ENCODE measurements around the gene RADIL.

Gene RADIL

DNA sequence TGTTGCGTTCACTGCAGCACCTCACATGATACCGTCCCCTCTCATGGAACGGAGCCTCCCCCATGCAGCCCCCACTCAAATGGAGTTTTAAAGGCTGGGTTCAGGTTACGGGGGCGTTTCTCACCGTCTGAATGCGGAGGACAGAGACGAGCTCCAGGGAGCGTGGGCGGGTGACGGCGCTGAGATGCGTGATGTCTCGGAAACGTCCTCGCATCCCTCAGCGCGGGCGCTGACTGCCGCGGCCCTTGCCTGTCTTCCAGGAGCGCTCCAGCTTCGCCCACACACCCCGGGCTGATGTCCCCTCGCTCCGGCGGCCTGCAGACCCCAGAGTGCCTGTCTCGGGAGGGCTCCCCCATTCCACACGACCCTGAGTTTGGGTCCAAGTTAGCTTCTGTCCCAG is 124.7 kb downstream of the RADIL start:
- Histone ChIP-seq H3K4me2 (ENCODE audit: low read length) (no peak overlapping the region), H3K27me3 (ENCODE audit: control insufficient read depth, low read length) (no peaks in the 10 kb centered on the region), H3K27ac (ENCODE audit: low read depth, low read length) (no peak overlapping the region), H3K9me3 (ENCODE audit: control insufficient read depth, insufficient read depth, low read length) (no peaks in the 10 kb centered on the region), H4K20me1 (ENCODE audit: control insufficient read depth, insufficient read depth, low read depth, low read length) (0 out of 2 replicates have a peak, but pooled peaks cover 12% of the 10 kb centered on the region), H3K4me1 (ENCODE audit: control insufficient read depth, low read length) (no peaks in the 10 kb centered on the region), H3F3A (ENCODE audit: control insufficient read depth, insufficient read depth) (no peaks in the 10 kb centered on the region), H3K9me2 (replicated peaks; ENCODE audit: control insufficient read depth, low read length) (no peaks in the 10 kb centered on the region), H3K4me3 (ENCODE audit: low read length) (no peak overlapping the region), H3K79me2 (ENCODE audit: control insufficient read depth, low read length) (peaks cover 4% of the 10 kb centered on the region; the same call in 1 of the 2 replicates), H3K36me3 (ENCODE audit: control insufficient read depth, low read length) (peaks cover 91% of the 10 kb centered on the region)
- TF ChIP-seq EZH2phosphoT487 (IDR thresholded peaks at IDR 0.05; ENCODE audit: borderline replicate concordance, low read length): no peak
- TF ChIP-seq, protein P1, sequence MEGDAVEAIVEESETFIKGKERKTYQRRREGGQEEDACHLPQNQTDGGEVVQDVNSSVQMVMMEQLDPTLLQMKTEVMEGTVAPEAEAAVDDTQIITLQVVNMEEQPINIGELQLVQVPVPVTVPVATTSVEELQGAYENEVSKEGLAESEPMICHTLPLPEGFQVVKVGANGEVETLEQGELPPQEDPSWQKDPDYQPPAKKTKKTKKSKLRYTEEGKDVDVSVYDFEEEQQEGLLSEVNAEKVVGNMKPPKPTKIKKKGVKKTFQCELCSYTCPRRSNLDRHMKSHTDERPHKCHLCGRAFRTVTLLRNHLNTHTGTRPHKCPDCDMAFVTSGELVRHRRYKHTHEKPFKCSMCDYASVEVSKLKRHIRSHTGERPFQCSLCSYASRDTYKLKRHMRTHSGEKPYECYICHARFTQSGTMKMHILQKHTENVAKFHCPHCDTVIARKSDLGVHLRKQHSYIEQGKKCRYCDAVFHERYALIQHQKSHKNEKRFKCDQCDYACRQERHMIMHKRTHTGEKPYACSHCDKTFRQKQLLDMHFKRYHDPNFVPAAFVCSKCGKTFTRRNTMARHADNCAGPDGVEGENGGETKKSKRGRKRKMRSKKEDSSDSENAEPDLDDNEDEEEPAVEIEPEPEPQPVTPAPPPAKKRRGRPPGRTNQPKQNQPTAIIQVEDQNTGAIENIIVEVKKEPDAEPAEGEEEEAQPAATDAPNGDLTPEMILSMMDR (IDR thresholded peaks at IDR 0.05; ENCODE audit: low read depth, low read length, poor library complexity, severe bottlenecking): no peak

DNA sequence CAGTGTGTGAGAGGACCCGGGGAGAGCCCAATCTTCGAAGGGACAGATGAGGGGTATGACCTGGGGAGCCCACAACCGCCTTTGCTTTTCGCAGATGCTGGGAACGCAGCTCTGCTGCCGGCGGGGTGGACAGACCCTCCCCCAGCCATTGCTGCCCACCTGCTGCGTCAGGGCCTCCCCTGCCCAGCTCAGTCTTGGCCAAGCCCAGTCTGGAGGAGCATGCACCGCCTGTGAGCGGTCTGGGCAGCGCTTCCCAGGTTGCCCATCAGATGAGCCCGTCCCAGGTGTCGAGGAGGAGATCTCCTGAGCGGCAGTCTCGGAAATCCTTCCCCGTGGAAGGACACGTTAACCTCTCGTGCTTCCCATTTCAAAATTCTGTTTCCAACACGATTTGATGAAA is 125.4 kb downstream of the RADIL start:
- Histone ChIP-seq H3K79me2 (ENCODE audit: control insufficient read depth, low read length) (peaks cover 10% of the 10 kb centered on the region), H3K4me1 (ENCODE audit: control insufficient read depth, low read length) (peaks cover 3% of the 10 kb centered on the region; the same call in 1 of the 2 replicates), H3K27me3 (ENCODE audit: control insufficient read depth, low read length) (no peaks in the 10 kb centered on the region), H3K9me2 (replicated peaks; ENCODE audit: control insufficient read depth, low read length) (no peaks in the 10 kb centered on the region), H3F3A (ENCODE audit: control insufficient read depth, insufficient read depth) (no peaks in the 10 kb centered on the region), H3K4me2 (ENCODE audit: low read length) (no peak overlapping the region), H4K20me1 (ENCODE audit: control insufficient read depth, insufficient read depth, low read depth, low read length) (0 out of 2 replicates have a peak, but pooled peaks cover 12% of the 10 kb centered on the region), H3K36me3 (ENCODE audit: control insufficient read depth, low read length) (peaks cover 84% of the 10 kb centered on the region), H3K4me3 (ENCODE audit: low read length) (no peak overlapping the region), H3K9me3 (ENCODE audit: control insufficient read depth, insufficient read depth, low read length) (no peaks in the 10 kb centered on the region), H3K27ac (ENCODE audit: low read depth, low read length) (no peak overlapping the region)
- TF ChIP-seq EZH2phosphoT487 (IDR thresholded peaks at IDR 0.05; ENCODE audit: borderline replicate concordance, low read length): no peak
- TF ChIP-seq, protein P1 (IDR thresholded peaks at IDR 0.05; ENCODE audit: low read depth, low read length, poor library complexity, severe bottlenecking): no peak

DNA sequence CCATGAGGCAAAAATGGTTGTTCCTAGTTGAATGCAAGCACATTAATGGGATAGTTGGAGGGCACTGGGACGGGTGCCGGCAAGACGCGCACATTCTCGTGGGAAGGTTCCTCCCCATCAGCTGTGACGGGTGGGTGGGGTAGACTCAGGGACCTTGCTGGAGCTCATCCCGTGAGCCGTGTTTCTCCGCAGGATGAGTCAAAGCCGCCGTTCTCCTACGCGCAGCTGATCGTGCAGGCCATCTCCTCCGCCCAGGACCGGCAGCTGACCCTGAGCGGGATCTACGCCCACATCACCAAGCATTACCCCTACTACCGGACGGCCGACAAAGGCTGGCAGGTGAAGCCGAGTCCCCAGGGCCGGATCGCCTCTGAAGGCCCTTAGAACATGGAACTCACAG is 128.5 kb downstream of the RADIL start:
- TF ChIP-seq, protein P1 (IDR thresholded peaks at IDR 0.05; ENCODE audit: low read depth, low read length, poor library complexity, severe bottlenecking): no peak
- TF ChIP-seq EZH2phosphoT487 (IDR thresholded peaks at IDR 0.05; ENCODE audit: borderline replicate concordance, low read length): no peak
- Histone ChIP-seq H3K4me1 (ENCODE audit: control insufficient read depth, low read length) (peaks cover 8% of the 10 kb centered on the region; the same call in 1 of the 2 replicates), H3K4me3 (ENCODE audit: low read length) (no peak overlapping the region), H3K9me2 (replicated peaks; ENCODE audit: control insufficient read depth, low read length) (no peaks in the 10 kb centered on the region), H3K27me3 (ENCODE audit: control insufficient read depth, low read length) (no peaks in the 10 kb centered on the region), H3K9me3 (ENCODE audit: control insufficient read depth, insufficient read depth, low read length) (no peaks in the 10 kb centered on the region), H4K20me1 (ENCODE audit: control insufficient read depth, insufficient read depth, low read depth, low read length) (0 out of 2 replicates have a peak, but pooled peaks cover 8% of the 10 kb centered on the region), H3K36me3 (ENCODE audit: control insufficient read depth, low read length) (peaks cover 67% of the 10 kb centered on the region), H3K4me2 (ENCODE audit: low read length) (no peak overlapping the region), H3K27ac (ENCODE audit: low read depth, low read length) (no peak overlapping the region), H3F3A (ENCODE audit: control insufficient read depth, insufficient read depth) (no peaks in the 10 kb centered on the region), H3K79me2 (ENCODE audit: control insufficient read depth, low read length) (peaks cover 22% of the 10 kb centered on the region)
